GM23338 (cell line): ENCODE data around the gene CCDC160. TPM values are rescaled to one million over a fixed set of nuclear protein-coding genes. Genes with fewer than 3 reads are reported as not detected.

ENCODE experiments used
- ATAC-seq: fragments of 200-7000 bp; cut with Tn5 transposase; 3 replicates; pipeline ENCODE4 v1.9.1; 2020
- DNase-seq: peaks from one replicate; pipeline ENCODE4 v3.0.0-alpha.2; 2015; ENCODE audit warnings: low spot score
- H2AFZ ChIP-seq: fragments of 200-600 bp; sonication (generic); 2 replicates; pipeline ENCODE4 v1.8.0; 2016; ENCODE audit warnings: antibody characterized with exemption, mild to moderate bottlenecking, moderate library complexity
- H3F3A ChIP-seq: fragments of 200-600 bp; sonication (generic); replicated peaks from 2 replicates; pipeline ENCODE4 v1.8.0; 2017; ENCODE audit warnings: antibody characterized with exemption, mixed run types, low read depth
- H3K27ac ChIP-seq: fragments of 200-600 bp; sonication (generic); 2 replicates; pipeline ENCODE4 v1.6.1; 2016; ENCODE audit warnings: low read depth
- H3K27me3 ChIP-seq: fragments of 200-600 bp; sonication (generic); 2 replicates; pipeline ENCODE4 v1.8.0; 2016; ENCODE audit warnings: mild to moderate bottlenecking, mixed run types, moderate library complexity; ENCODE audit not compliant: insufficient read depth
- H3K36me3 ChIP-seq: fragments of 200-600 bp; sonication (generic); 2 replicates; pipeline ENCODE4 v1.8.0; 2016; ENCODE audit warnings: mild to moderate bottlenecking; ENCODE audit not compliant: insufficient read depth
- H3K4me1 ChIP-seq: fragments of 200-600 bp; sonication (generic); 2 replicates; pipeline ENCODE4 v1.8.0; 2016; ENCODE audit warnings: mild to moderate bottlenecking, moderate library complexity; ENCODE audit not compliant: insufficient read depth
- H3K4me2 ChIP-seq: fragments of 200-600 bp; sonication (generic); 2 replicates; pipeline ENCODE4 v1.7.1; 2017; ENCODE audit warnings: mixed run types
- H3K4me3 ChIP-seq: fragments of 200-600 bp; sonication (generic); 2 replicates; pipeline ENCODE4 v1.6.1; 2016; ENCODE audit warnings: mixed run types
- H3K79me2 ChIP-seq: fragments of 200-600 bp; sonication (generic); replicated peaks from 2 replicates; pipeline ENCODE4 v1.8.0; 2017; ENCODE audit warnings: mild to moderate bottlenecking; ENCODE audit not compliant: insufficient read depth
- H3K9me2 ChIP-seq: fragments of 200-600 bp; sonication (generic); 2 replicates; pipeline ENCODE4 v1.8.0; 2017; ENCODE audit not compliant: insufficient read depth
- H4K20me1 ChIP-seq: fragments of 200-600 bp; sonication (generic); replicated peaks from 2 replicates; pipeline ENCODE4 v1.8.0; 2017; ENCODE audit warnings: mild to moderate bottlenecking; ENCODE audit not compliant: insufficient read depth
- H3K27ac Mint-ChIP-seq: 2 replicates; pipeline ENCODE4 v1.8.0; 2020; ENCODE audit warnings: inconsistent platforms, mild to moderate bottlenecking, moderate library complexity, mixed read lengths
- H3K27me3 Mint-ChIP-seq: 3 replicates; pipeline ENCODE4 v1.8.0; 2022; ENCODE audit warnings: low read depth, mild to moderate bottlenecking, moderate library complexity, mixed read lengths, inconsistent platforms; ENCODE audit not compliant: insufficient read depth, poor library complexity
- H3K36me3 Mint-ChIP-seq: 3 replicates; pipeline ENCODE4 v1.8.0; 2021; ENCODE audit warnings: low read depth, mild to moderate bottlenecking, inconsistent platforms, moderate library complexity, mixed read lengths
- H3K4me1 Mint-ChIP-seq: 3 replicates; pipeline ENCODE4 v1.8.0; 2020; ENCODE audit warnings: mild to moderate bottlenecking, inconsistent platforms, mixed read lengths
- H3K4me3 Mint-ChIP-seq: 3 replicates; pipeline ENCODE4 v1.8.0; 2021; ENCODE audit warnings: moderate library complexity, mild to moderate bottlenecking, inconsistent platforms, mixed read lengths
- H3K9me3 Mint-ChIP-seq: 3 replicates; pipeline ENCODE4 v1.8.0; 2020; ENCODE audit warnings: moderate library complexity, mild to moderate bottlenecking, inconsistent platforms, mixed read lengths
- CREB1 ChIP-seq: fragments of 250-450 bp; sonication (Bioruptor Pico); IDR thresholded peaks from 2 replicates; pipeline ENCODE4 v1.5.0; 2020; ENCODE audit warnings: low read depth, mild to moderate bottlenecking, moderate library complexity
- CTCF ChIP-seq, 2 experiments: fragments of 200-600 bp in 1 of 2; sonication (generic) in 1 of 2; conservative IDR thresholded peaks; 2 replicates each; pipeline versions ENCODE4 v1.5.1 to v1.6.1; 2016 to 2017; ENCODE audit warnings: antibody characterized with exemption in 2 of 2, low read depth in 2 of 2, mild to moderate bottlenecking in 2 of 2, moderate library complexity in 1 of 2
- EZH2 ChIP-seq: fragments of 200-600 bp; sonication (generic); IDR thresholded peaks from one replicate; pipeline ENCODE4 v1.8.0; 2017; ENCODE audit warnings: antibody characterized with exemption, mild to moderate bottlenecking, low read depth; ENCODE audit not compliant: unreplicated experiment
- EZH2phosphoT487 ChIP-seq: fragments of 200-600 bp; sonication (generic); IDR thresholded peaks from one replicate; pipeline ENCODE4 v1.8.1; 2018; ENCODE audit warnings: antibody characterized with exemption; ENCODE audit not compliant: unreplicated experiment
- JUNB ChIP-seq: IDR thresholded peaks from one replicate; pipeline ENCODE4 v1.6.1; 2016; ENCODE audit warnings: antibody characterized with exemption; ENCODE audit not compliant: unreplicated experiment
- NANOG ChIP-seq: IDR thresholded peaks from 2 replicates; pipeline ENCODE4 v1.6.1; 2016; ENCODE audit warnings: antibody characterized with exemption, borderline replicate concordance
- POLR2AphosphoS5 ChIP-seq: IDR thresholded peaks from 2 replicates; pipeline ENCODE4 v1.6.1; 2016; ENCODE audit warnings: antibody characterized with exemption, low read depth
- STAT1 ChIP-seq: IDR thresholded peaks from one replicate; pipeline ENCODE4 v1.6.1; 2016; ENCODE audit warnings: antibody characterized with exemption; ENCODE audit not compliant: unreplicated experiment
- ZNF114 ChIP-seq: fragments of 250-450 bp; sonication (Bioruptor Pico); IDR thresholded peaks from 2 replicates; pipeline ENCODE4 v1.5.0; 2020; ENCODE audit warnings: mild to moderate bottlenecking, moderate library complexity
- ZNF331 ChIP-seq: fragments of 250-450 bp; sonication (Bioruptor Pico); IDR thresholded peaks from 2 replicates; pipeline ENCODE4 v1.5.0; 2020; ENCODE audit warnings: low read depth, mild to moderate bottlenecking, moderate library complexity
- polyA plus RNA-seq: library from polyadenylated mRNA; unstranded; fragments of >200 nt; fragmentation: Nextera tagmentation; extraction: Ambion mirVana; gene quantifications from 2 replicates; pipeline ENCODE4 v1.2.1, GENCODE V29; 2016
- total RNA-seq: library from RNA; depleted of rRNA; stranded (reverse); fragments of >200 nt; shearing (Covaris generic); gene quantifications from 2 replicates; pipeline ENCODE4 v1.2.3, GENCODE V29; 2014
- TF ChIP-seq, protein P1 (sequence below): fragments of 250-450 bp; sonication (Bioruptor Pico); IDR thresholded peaks from 2 replicates; pipeline ENCODE4 v1.5.0; 2020; ENCODE audit warnings: mild to moderate bottlenecking, moderate library complexity
- TF ChIP-seq, protein P2 (sequence below): IDR thresholded peaks from one replicate; pipeline ENCODE4 v1.6.1; 2018; ENCODE audit warnings: antibody characterized with exemption; ENCODE audit not compliant: unreplicated experiment
- TF ChIP-seq, protein P3 (sequence below): IDR thresholded peaks from 2 replicates; pipeline ENCODE4 v1.6.1; 2016; ENCODE audit warnings: antibody characterized with exemption

Gene CCDC160
- total and polyA plus RNA-seq, 2 experiments from 2014 or later, result 2.7 to 6.9 TPM

GRCh38 chrX:134254511-134254910 lies 17.5 kb downstream of the CCDC160 start:
- no peaks in the 10 kb centered on the region for H3K9me3 Mint-ChIP-seq
- Histone ChIP-seq H3K4me2 (no peak overlapping the region), H3K27ac (no peak overlapping the region), H3K4me1 (peaks cover 4% of the 10 kb centered on the region; the same call in 1 of the 2 replicates), H3K36me3 (no peaks in the 10 kb centered on the region), H3K27me3 (no peaks in the 10 kb centered on the region), H3K9me2 (no peaks in the 10 kb centered on the region), H3K79me2 (no peaks in the 10 kb centered on the region), H3K4me3 (no peak overlapping the region), H4K20me1 (no peaks in the 10 kb centered on the region), H3F3A (no peaks in the 10 kb centered on the region), H2AFZ (no peak overlapping the region)
- no peak overlapping the region for H3K4me3 Mint-ChIP-seq
- DNase-seq (no peak), ATAC-seq (no peak)
- TF ChIP-seq EZH2, result no peak
- TF ChIP-seq, protein P1, sequence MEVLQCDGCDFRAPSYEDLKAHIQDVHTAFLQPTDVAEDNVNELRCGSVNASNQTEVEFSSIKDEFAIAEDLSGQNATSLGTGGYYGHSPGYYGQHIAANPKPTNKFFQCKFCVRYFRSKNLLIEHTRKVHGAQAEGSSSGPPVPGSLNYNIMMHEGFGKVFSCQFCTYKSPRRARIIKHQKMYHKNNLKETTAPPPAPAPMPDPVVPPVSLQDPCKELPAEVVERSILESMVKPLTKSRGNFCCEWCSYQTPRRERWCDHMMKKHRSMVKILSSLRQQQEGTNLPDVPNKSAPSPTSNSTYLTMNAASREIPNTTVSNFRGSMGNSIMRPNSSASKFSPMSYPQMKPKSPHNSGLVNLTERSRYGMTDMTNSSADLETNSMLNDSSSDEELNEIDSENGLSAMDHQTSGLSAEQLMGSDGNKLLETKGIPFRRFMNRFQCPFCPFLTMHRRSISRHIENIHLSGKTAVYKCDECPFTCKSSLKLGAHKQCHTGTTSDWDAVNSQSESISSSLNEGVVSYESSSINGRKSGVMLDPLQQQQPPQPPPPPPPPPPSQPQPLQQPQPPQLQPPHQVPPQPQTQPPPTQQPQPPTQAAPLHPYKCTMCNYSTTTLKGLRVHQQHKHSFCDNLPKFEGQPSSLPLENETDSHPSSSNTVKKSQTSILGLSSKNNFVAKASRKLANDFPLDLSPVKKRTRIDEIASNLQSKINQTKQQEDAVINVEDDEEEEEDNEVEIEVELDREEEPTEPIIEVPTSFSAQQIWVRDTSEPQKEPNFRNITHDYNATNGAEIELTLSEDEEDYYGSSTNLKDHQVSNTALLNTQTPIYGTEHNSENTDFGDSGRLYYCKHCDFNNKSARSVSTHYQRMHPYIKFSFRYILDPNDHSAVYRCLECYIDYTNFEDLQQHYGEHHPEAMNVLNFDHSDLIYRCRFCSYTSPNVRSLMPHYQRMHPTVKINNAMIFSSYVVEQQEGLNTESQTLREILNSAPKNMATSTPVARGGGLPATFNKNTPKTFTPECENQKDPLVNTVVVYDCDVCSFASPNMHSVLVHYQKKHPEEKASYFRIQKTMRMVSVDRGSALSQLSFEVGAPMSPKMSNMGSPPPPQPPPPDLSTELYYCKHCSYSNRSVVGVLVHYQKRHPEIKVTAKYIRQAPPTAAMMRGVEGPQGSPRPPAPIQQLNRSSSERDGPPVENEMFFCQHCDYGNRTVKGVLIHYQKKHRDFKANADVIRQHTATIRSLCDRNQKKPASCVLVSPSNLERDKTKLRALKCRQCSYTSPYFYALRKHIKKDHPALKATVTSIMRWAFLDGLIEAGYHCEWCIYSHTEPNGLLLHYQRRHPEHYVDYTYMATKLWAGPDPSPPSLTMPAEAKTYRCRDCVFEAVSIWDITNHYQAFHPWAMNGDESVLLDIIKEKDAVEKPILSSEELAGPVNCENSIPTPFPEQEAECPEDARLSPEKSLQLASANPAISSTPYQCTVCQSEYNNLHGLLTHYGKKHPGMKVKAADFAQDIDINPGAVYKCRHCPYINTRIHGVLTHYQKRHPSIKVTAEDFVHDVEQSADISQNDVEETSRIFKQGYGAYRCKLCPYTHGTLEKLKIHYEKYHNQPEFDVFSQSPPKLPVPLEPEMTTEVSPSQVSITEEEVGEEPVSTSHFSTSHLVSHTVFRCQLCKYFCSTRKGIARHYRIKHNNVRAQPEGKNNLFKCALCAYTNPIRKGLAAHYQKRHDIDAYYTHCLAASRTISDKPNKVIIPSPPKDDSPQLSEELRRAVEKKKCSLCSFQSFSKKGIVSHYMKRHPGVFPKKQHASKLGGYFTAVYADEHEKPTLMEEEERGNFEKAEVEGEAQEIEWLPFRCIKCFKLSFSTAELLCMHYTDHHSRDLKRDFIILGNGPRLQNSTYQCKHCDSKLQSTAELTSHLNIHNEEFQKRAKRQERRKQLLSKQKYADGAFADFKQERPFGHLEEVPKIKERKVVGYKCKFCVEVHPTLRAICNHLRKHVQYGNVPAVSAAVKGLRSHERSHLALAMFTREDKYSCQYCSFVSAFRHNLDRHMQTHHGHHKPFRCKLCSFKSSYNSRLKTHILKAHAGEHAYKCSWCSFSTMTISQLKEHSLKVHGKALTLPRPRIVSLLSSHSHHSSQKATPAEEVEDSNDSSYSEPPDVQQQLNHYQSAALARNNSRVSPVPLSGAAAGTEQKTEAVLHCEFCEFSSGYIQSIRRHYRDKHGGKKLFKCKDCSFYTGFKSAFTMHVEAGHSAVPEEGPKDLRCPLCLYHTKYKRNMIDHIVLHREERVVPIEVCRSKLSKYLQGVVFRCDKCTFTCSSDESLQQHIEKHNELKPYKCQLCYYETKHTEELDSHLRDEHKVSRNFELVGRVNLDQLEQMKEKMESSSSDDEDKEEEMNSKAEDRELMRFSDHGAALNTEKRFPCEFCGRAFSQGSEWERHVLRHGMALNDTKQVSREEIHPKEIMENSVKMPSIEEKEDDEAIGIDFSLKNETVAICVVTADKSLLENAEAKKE, result no peak
- TF ChIP-seq STAT1, result no peak
- no peak for TF ChIP-seq NANOG
- TF ChIP-seq JUNB, result no peak
- TF ChIP-seq POLR2AphosphoS5, result no peak
- TF ChIP-seq ZNF331, result no peak
- TF ChIP-seq CREB1 (CRISPR knock-in tag), result no peak
- TF ChIP-seq ZNF114 (CRISPR knock-in tag), result no peak
- no peak for TF ChIP-seq CTCF (conservative IDR thresholded peaks at IDR 0.05; ENCODE audit: low read depth in 2 of 2)
- TF ChIP-seq EZH2phosphoT487, result no peak
- TF ChIP-seq, protein P2, sequence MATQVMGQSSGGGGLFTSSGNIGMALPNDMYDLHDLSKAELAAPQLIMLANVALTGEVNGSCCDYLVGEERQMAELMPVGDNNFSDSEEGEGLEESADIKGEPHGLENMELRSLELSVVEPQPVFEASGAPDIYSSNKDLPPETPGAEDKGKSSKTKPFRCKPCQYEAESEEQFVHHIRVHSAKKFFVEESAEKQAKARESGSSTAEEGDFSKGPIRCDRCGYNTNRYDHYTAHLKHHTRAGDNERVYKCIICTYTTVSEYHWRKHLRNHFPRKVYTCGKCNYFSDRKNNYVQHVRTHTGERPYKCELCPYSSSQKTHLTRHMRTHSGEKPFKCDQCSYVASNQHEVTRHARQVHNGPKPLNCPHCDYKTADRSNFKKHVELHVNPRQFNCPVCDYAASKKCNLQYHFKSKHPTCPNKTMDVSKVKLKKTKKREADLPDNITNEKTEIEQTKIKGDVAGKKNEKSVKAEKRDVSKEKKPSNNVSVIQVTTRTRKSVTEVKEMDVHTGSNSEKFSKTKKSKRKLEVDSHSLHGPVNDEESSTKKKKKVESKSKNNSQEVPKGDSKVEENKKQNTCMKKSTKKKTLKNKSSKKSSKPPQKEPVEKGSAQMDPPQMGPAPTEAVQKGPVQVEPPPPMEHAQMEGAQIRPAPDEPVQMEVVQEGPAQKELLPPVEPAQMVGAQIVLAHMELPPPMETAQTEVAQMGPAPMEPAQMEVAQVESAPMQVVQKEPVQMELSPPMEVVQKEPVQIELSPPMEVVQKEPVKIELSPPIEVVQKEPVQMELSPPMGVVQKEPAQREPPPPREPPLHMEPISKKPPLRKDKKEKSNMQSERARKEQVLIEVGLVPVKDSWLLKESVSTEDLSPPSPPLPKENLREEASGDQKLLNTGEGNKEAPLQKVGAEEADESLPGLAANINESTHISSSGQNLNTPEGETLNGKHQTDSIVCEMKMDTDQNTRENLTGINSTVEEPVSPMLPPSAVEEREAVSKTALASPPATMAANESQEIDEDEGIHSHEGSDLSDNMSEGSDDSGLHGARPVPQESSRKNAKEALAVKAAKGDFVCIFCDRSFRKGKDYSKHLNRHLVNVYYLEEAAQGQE, result no peak
- TF ChIP-seq, protein P3, sequence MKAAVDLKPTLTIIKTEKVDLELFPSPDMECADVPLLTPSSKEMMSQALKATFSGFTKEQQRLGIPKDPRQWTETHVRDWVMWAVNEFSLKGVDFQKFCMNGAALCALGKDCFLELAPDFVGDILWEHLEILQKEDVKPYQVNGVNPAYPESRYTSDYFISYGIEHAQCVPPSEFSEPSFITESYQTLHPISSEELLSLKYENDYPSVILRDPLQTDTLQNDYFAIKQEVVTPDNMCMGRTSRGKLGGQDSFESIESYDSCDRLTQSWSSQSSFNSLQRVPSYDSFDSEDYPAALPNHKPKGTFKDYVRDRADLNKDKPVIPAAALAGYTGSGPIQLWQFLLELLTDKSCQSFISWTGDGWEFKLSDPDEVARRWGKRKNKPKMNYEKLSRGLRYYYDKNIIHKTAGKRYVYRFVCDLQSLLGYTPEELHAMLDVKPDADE, result no peak
- H3K27me3 Mint-ChIP-seq, result no peaks in the 10 kb centered on the region
- H3K4me1 Mint-ChIP-seq, result peaks cover 13% of the 10 kb centered on the region
- H3K27ac Mint-ChIP-seq, result no peak overlapping the region
- no peaks in the 10 kb centered on the region for H3K36me3 Mint-ChIP-seq
